Prostate gland (tissue), 2 donors: Measurements from ENCODE around the gene GNAI3. TPM values are rescaled to one million over a fixed set of nuclear protein-coding genes. Genes with fewer than 3 reads are reported as not detected.

Experiments
- DNase-seq: peaks from one replicate; pipeline ENCODE4 v3.0.0-alpha.2; 2019; ENCODE audit warnings: low spot score
- H3K27ac ChIP-seq, 2 donors: fragments of 200-600 bp; sonication (generic); 2 replicates each; pipeline ENCODE4 v1.5.1; 2017 to 2019
- H3K27me3 ChIP-seq: fragments of 200-600 bp; sonication (generic); replicated peaks from 2 replicates; pipeline ENCODE4 v1.5.1; 2019; ENCODE audit not compliant: insufficient read depth
- H3K36me3 ChIP-seq, 2 donors: fragments of 200-600 bp; sonication (generic); 1 replicate in 1 of 2; 2 replicates in 1 of 2; pipeline versions ENCODE4 v1.5.1 to v1.8.1; 2017 to 2019
- H3K4me1 ChIP-seq: fragments of 200-600 bp; sonication (generic); replicated peaks from 2 replicates; pipeline ENCODE4 v1.5.1; 2019
- H3K4me3 ChIP-seq, 2 donors: fragments of 200-600 bp; sonication (generic); 2 replicates each; pipeline ENCODE4 v1.5.1; 2017 to 2019
- H3K9me3 ChIP-seq: fragments of 200-600 bp; sonication (generic); 2 replicates; pipeline ENCODE4 v1.5.1; 2017
- CTCF ChIP-seq, 4 experiments: fragments of 200-600 bp in 2 of 4; fragments of 450-650 bp in 2 of 4; sonication (generic) in 2 of 4; IDR thresholded peaks; 1 replicate in 3 of 4; 2 replicates in 1 of 4; pipeline ENCODE4 v1.5.1; 2016 to 2019; ENCODE audit warnings: antibody characterized with exemption in 4 of 4, mild to moderate bottlenecking in 2 of 4, moderate library complexity in 2 of 4
- POLR2A ChIP-seq: fragments of 450-650 bp; IDR thresholded peaks from one replicate; pipeline ENCODE4 v1.6.1; 2016; ENCODE audit warnings: antibody characterized with exemption, mild to moderate bottlenecking
- POLR2AphosphoS5 ChIP-seq: sonication (generic); formaldehyde crosslinking; IDR thresholded peaks from one replicate; pipeline ENCODE4 v1.6.1; 2017; ENCODE audit warnings: antibody characterized with exemption
- WGBS: methylation state at CpG from one replicate; pipeline ENCODE4 v1.1.5; 2018; 5-methylcytosine and 5-hydroxymethylcytosine counted together
- intact Hi-C: fragments of 100-400 bp; cut with DNase I; formaldehyde crosslinking; loops from one replicate; pipeline ENCODE4 v1.14.2; 2022
- total RNA-seq, 2 donors: library from RNA; depleted of rRNA; stranded (reverse); fragments of >200 nt; gene quantifications; one replicate each; pipeline ENCODE4 v1.1.0, GENCODE V29; 2016

Gene GNAI3
- total RNA-seq, 2 donors from 2014 or later: 5.1 to 5.4 TPM

- 70% methylated on average over 15 of the region's 17 CpGs for WGBS
- intact Hi-C loops: no loop called here
- H3K4me1 ChIP-seq: peaks cover 8% of the 10 kb centered on the region
- no peak for DNase-seq
- no peaks in the 10 kb centered on the region for H3K9me3 ChIP-seq
- peak overlapping the region; percentile 31 to 45 for H3K27ac ChIP-seq
- H3K4me3 ChIP-seq: no peak overlapping the region
- H3K27me3 ChIP-seq: no peaks in the 10 kb centered on the region
- H3K36me3 ChIP-seq: no peaks in the 10 kb centered on the region
- TF ChIP-seq POLR2AphosphoS5 (no peak), CTCF (IDR thresholded peaks at IDR 0.05) (no peak), POLR2A (no peak)
Observed at GRCh38 chr1:109624201-109625010, 76.0 kb downstream of the GNAI3 start.

GRCh38 chr1:109625176-109625575 is 76.8 kb downstream of the GNAI3 start:
- H3K9me3 ChIP-seq: no peaks in the 10 kb centered on the region
- intact Hi-C loops: no loop called here
- H3K4me3 ChIP-seq: no peak overlapping the region
- peaks cover 8% of the 10 kb centered on the region for H3K4me1 ChIP-seq
- peak overlapping the region in 1 of 2 donors; percentile 18 for H3K27ac ChIP-seq
- TF ChIP-seq CTCF (IDR thresholded peaks at IDR 0.05) (no peak), POLR2AphosphoS5 (no peak), POLR2A (no peak)
- WGBS: 68% methylated on average over 16 of the region's 16 CpGs
- no peaks in the 10 kb centered on the region for H3K27me3 ChIP-seq
- no peak for DNase-seq
- no peaks in the 10 kb centered on the region for H3K36me3 ChIP-seq

GRCh38 chr1:109625601-109626560 is 77.5 kb downstream of the GNAI3 start:
- Histone ChIP-seq H3K4me3 (no peak overlapping the region), H3K36me3 (no peaks in the 10 kb centered on the region), H3K4me1 (peaks cover 8% of the 10 kb centered on the region), H3K27me3 (no peaks in the 10 kb centered on the region), H3K9me3 (no peaks in the 10 kb centered on the region), H3K27ac (peak overlapping the region in 1 of 2 donors; percentile 18)
- WGBS: 75% methylated on average over 32 of the region's 32 CpGs
- no peak for DNase-seq
- TF ChIP-seq POLR2A: no peak
- no peak for TF ChIP-seq POLR2AphosphoS5
- no peak for TF ChIP-seq CTCF (IDR thresholded peaks at IDR 0.05)
- intact Hi-C loops: no loop called here

- Histone ChIP-seq H3K27me3 (no peaks in the 10 kb centered on the region), H3K4me1 (no peaks in the 10 kb centered on the region), H3K4me3 (no peak overlapping the region), H3K36me3 (no peaks in the 10 kb centered on the region), H3K9me3 (no peaks in the 10 kb centered on the region), H3K27ac (no peak overlapping the region)
- 94% methylated on average over 21 of the region's 21 CpGs for WGBS
- DNase-seq: no peak
- intact Hi-C loops: no loop called here
- TF ChIP-seq CTCF (IDR thresholded peaks at IDR 0.05) (no peak), POLR2A (no peak), POLR2AphosphoS5 (no peak)
Observed at GRCh38 chr1:109626682-109627408, 78.4 kb downstream of the GNAI3 start.
